Left ventricle myocardium superior (tissue), 1 donor: ENCODE results near the gene TTC7B. TPM values are rescaled to one million over a fixed set of nuclear protein-coding genes. Genes with fewer than 3 reads are reported as not detected.

Experiments
- ATAC-seq: fragments of 200-7000 bp; cut with Tn5 transposase; one replicate; pipeline ENCODE4 v1.9.1; 2020; ENCODE audit warnings: mild to moderate bottlenecking, moderate library complexity
- DNase-seq: peaks from one replicate; pipeline ENCODE4 v3.0.0-alpha.2; 2020
- intact Hi-C: fragments of 100-400 bp; cut with micrococcal nuclease; formaldehyde crosslinking; loops from one replicate; pipeline ENCODE4 v1.11.0; 2022
- total RNA-seq: library from RNA; stranded (reverse); fragmentation: NEBNext Ultra II Directional; extraction: Animal tissue kit (Norgen Biotek cat#: 25700); gene quantifications from one replicate; pipeline ENCODE4 v1.2.1, GENCODE V29; 2021
- donor health status: DM: no; HTN: yes; CAD: no; lungs with severe emphysema.

The TTC7B gene
- total RNA-seq, 1 donor from 2014 or later, result 72.2 TPM

DNA sequence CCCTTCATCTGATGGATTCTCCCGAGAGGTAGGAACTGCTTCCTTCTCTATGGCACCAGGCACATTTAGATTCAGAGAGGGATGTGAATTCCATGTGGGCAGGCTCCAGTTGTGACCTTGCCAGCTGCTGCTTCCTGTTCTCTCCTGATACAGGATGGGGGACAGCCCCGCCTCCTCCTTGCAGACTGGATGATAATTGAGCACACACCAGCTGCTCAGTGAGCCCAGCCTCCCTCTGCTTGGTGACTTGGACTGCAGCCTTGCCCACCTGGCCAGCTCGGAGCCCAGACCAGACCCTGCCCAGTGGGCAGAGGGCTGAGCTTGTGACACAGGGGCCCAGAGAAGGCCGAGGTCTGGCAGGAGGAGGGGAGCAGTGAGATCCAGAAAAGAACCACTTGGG, 329.2 kb downstream of the TTC7B start:
- peak; percentile 45 for DNase-seq
- peak; percentile 18 for ATAC-seq
- intact Hi-C loops, result no loop called here

DNA sequence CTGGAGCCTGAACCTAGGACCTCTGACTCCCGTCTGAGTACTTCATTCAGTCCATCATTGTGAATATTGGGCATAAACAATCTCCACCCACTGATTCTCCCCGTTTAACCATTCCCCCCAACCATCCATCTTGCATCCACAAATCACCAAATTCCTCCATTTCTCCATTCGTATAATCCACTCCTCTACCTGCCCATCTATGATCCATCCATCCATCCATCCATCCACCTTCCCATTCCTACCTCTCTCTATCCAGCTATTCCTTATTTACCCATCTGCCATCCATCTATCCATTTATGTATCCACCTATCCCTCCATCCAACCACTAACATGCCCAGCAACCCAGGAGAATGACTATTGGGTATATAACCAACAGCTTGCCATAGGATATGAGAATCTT, 331.9 kb downstream of the TTC7B start:
- ATAC-seq (no peak), DNase-seq (no peak)
- intact Hi-C loops, result no loop called here

DNA sequence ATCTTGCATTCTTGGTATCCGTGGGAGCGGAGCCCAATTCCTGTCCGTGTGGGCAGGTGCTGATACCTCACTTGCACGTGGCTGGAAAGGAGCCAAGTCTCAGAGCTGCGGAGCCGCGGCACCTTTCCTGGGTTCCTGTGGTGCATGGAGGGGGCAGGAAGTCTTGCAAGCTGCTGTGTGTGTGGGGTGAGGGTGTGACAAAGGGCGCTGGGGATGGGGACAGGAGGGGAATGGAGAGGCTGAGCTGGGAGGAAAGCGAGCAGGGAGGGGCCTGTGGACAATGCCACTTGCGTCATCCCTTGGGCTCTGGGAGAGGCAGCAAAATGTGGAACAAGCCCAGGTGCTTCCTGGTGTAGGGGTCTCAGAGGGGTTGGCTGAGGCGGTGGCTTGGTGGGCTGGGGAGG, 332.7 kb downstream of the TTC7B start:
- no peak for DNase-seq
- intact Hi-C loops, result no loop called here

DNA sequence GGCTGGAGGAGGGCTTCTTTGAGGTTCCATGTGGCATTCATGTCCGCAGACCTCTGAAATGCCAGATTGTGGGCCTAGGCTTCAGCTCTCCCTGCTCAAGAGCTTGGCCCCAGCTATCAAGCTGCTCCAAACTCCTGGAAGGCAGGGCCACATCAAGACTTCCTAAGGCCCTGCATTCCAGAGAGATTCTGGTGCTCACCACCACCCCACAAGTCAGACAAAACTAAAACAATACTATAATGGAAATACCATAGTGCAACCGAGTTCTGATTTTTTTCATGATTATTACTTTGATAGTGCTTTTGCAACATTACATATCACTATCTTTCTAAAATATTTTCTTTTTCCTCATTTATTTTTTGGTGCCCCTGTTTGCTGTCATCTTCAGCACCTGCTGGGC, 333.1 kb downstream of the TTC7B start:
- DNase-seq, result no peak
- intact Hi-C loops, result no loop called here

More for the DNA sequence above, 332.7 kb downstream of the TTC7B start:
- ATAC-seq, result peak; percentile 43

DNA sequence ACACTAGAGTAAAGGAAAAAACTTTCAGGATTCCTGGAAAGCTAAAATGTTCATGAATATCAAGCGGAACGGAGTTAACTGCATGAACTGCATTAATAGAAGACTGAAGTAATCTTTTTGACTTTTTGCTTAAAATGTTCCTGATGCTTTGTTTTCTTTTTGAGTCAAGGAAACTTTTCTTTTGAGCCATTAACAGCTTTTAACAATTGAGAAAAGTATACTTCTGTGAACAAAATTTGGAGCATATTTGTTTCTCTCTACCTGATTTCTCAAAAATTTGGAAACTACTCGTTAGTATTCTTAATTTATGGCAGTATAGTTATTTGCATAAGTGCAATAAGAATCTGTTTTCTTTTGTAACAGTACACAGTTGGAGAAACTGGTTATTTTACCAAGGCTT, 340.9 kb downstream of the TTC7B start:
- DNase-seq, result no peak
- intact Hi-C loops, result no loop called here
- ATAC-seq, result no peak

More for the DNA sequence above, 333.1 kb downstream of the TTC7B start:
- ATAC-seq, result no peak

Other genes with a start within 250 kb of the TTC7B start
- gene RPS6KA5, start 244.2 kb upstream of the TTC7B start, total RNA-seq, result 11.9 TPM